Panc1 (cell line): ENCODE results near the gene HES3.

Source experiments
- CTCF ChIP-seq: fragments of 450-650 bp; IDR thresholded peaks from 2 replicates; pipeline ENCODE4 v1.5.1; 2017; ENCODE audit warnings: mild to moderate bottlenecking
- POLR2AphosphoS5 ChIP-seq: IDR thresholded peaks from 2 replicates; pipeline ENCODE4 v1.6.1; 2012; ENCODE audit warnings: mild to moderate bottlenecking, low read depth, low read length, moderate library complexity
- REST ChIP-seq, 2 experiments: IDR thresholded peaks; 2 replicates each; pipeline ENCODE4 v1.6.1; 2011 to 2012; ENCODE audit warnings: low read depth in 2 of 2, control low read depth in 1 of 2, low read length in 1 of 2, mild to moderate bottlenecking in 1 of 2, moderate library complexity in 1 of 2; ENCODE audit not compliant: insufficient read depth in 1 of 2
- SIN3A ChIP-seq: IDR thresholded peaks from 2 replicates; pipeline ENCODE4 v1.6.1; 2012; ENCODE audit warnings: low read depth, mild to moderate bottlenecking, low read length, moderate library complexity, borderline replicate concordance; ENCODE audit not compliant: insufficient read depth
- TCF7L2 ChIP-seq: IDR thresholded peaks from 2 replicates; pipeline ENCODE4 v1.6.1; 2011; ENCODE audit warnings: mild to moderate bottlenecking, low read depth, low read length, inconsistent platforms

GRCh38 chr1:6294890-6295556 lies 51.0 kb downstream of the HES3 start:
- TF ChIP-seq CTCF (no peak), POLR2AphosphoS5 (no peak), REST (IDR thresholded peaks at IDR 0.05; ENCODE audit: insufficient read depth in 1 of 2, low read depth in 2 of 2, low read length in 1 of 2) (no peak), SIN3A (no peak), TCF7L2 (no peak)
